GM12864 (cell line): ENCODE data around the gene RAB3C.

Experiments used
- DNase-seq: peaks from one replicate; pipeline ENCODE4 v3.0.0-alpha.2; 2011; ENCODE audit warnings: low read depth
- H3K4me3 ChIP-seq: 2 replicates; pipeline ENCODE4 v1.5.1; 2011; ENCODE audit warnings: mild to moderate bottlenecking, low read depth, low read length, control low read depth
- TF ChIP-seq, protein P1 (sequence below): IDR thresholded peaks from 2 replicates; pipeline ENCODE4 v1.5.1; 2011; ENCODE audit warnings: low read depth, mild to moderate bottlenecking, moderate library complexity, low read length, control low read depth, inconsistent platforms; ENCODE audit errors: missing control alignments

The RAB3C gene

DNA sequence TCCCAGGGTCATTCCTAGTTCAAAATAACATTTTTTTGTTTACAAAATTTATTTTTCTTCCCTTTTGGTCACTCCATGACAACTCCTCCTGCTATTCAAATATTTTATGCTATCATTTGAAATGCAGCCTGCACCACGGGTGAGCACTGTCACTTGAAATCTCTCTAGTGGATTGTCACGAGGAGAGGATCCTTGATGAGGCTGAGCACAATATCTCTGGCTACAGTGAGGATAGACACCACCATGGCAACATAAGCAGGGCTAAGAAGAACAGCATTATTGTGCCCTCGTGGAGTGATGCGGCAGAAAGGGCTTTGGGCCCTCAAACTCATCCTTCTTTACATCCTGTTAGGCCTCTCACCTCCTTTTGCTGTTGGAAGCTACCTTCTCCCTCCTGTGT, 321.9 kb downstream of the RAB3C start:
- TF ChIP-seq, protein P1, sequence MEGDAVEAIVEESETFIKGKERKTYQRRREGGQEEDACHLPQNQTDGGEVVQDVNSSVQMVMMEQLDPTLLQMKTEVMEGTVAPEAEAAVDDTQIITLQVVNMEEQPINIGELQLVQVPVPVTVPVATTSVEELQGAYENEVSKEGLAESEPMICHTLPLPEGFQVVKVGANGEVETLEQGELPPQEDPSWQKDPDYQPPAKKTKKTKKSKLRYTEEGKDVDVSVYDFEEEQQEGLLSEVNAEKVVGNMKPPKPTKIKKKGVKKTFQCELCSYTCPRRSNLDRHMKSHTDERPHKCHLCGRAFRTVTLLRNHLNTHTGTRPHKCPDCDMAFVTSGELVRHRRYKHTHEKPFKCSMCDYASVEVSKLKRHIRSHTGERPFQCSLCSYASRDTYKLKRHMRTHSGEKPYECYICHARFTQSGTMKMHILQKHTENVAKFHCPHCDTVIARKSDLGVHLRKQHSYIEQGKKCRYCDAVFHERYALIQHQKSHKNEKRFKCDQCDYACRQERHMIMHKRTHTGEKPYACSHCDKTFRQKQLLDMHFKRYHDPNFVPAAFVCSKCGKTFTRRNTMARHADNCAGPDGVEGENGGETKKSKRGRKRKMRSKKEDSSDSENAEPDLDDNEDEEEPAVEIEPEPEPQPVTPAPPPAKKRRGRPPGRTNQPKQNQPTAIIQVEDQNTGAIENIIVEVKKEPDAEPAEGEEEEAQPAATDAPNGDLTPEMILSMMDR: no peak
- no peak overlapping the region for H3K4me3 ChIP-seq

DNA sequence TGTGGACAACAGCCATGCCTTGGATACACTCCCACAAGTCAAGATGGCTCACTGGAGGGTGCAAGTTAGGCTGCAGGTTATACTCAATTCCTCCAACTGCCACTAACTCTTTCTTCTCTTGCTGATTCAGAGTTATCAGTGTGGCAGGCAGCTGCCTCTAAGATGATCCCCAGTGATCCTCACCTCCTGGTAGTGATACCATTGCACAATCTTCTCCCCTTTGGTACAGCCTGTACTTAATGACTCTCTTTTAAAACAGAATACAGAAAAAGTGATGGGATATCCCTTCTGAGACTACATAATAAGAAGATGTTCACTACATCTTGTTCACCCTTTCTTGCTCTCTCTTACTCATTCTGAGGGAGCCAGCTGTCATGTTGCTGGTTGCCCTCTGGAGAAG, 323.1 kb downstream of the RAB3C start:
- H3K4me3 ChIP-seq: no peak overlapping the region
- DNase-seq: no peak
- TF ChIP-seq, protein P1: no peak

More for the DNA sequence above, 321.9 kb downstream of the RAB3C start:
- no peak for DNase-seq
